ENCODE data around the gene PHF14. TPM values are rescaled to one million over a fixed set of nuclear protein-coding genes. Genes with fewer than 3 reads are reported as not detected.
"Not testable (repeated sequence)": the region's sequence is repeated elsewhere in the genome, so short reads cannot be mapped to it uniquely, and the experiment has no call there.

The PHF14 gene
- total and polyA plus RNA-seq, 5 experiments from 2014 or later: 9.0 to 44.2 (median 10.8) TPM

DNA sequence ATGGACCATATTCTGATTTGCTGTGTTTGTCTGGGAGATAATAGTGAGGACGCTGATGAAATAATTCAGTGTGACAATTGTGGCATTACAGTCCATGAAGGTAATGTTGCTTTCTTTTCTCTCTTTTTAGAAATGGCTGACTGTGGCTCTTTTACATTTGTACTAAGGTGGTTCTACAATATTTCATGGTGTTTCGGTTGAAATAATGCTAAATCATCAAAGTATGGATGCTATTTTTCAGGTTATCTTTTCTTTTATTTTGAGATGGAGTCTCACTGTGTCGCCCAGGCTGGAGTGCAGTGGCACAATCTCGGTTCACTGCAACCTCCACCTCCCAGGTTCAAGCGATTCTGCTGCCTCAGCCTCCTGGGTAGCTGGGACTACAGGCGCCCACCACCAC is 17.1 kb downstream of the PHF14 start:
- not testable (repeated sequence) for H3K27ac Mint-ChIP-seq, H3K27me3 Mint-ChIP-seq, H3K9me3 Mint-ChIP-seq, DNase-seq, ATAC-seq, H3K4me3 Mint-ChIP-seq
- POLR2A ChIA-PET: interaction anchor here (0.5 kb wide), 1 partner anchor 87 kb away, joined by 3 read pairs; no protein-coding TSS in a partner anchor
- peaks cover 15 to 72% (median 31%) of the 10 kb centered on the region in 3 donors for H3K36me3 Mint-ChIP-seq
- H3K4me1 Mint-ChIP-seq: peaks cover 3 to 14% (median 5%) of the 10 kb centered on the region in 4 donors

GRCh38 chr7:10995482-10996166 is 22.0 kb downstream of the PHF14 start:
- DNase-seq, H3K4me3 Mint-ChIP-seq, H3K9me3 Mint-ChIP-seq, H3K27me3 Mint-ChIP-seq, ATAC-seq: not testable (repeated sequence)
- Mint-ChIP-seq H3K4me1 (peaks cover 27 to 48% (median 38%) of the 10 kb centered on the region in 4 donors), H3K27ac (peak overlapping the region in 1 of 10 donors; percentile 52), H3K36me3 (peaks cover 15 to 53% (median 39%) of the 10 kb centered on the region in 3 donors)
- POLR2A ChIA-PET: interaction anchor here (1.1 kb wide), 1 partner anchor 19 kb away, joined by 3 read pairs; no protein-coding TSS in a partner anchor

GRCh38 chr7:10998996-10999757 is 25.5 kb downstream of the PHF14 start:
- Mint-ChIP-seq H3K4me3 (peak overlapping the region in 1 of 10 donors; percentile 5), H3K27ac (peak overlapping the region in 9 of 10 donors; percentile 2 to 84 (median 40)), H3K4me1 (peaks cover 36 to 61% (median 51%) of the 10 kb centered on the region in 4 donors), H3K36me3 (peaks cover 5 to 47% (median 27%) of the 10 kb centered on the region in 3 donors), H3K9me3 (peaks cover 0 to 4% (median 0%) of the 10 kb centered on the region in 9 donors), H3K27me3 (no peaks in the 10 kb centered on the region)
- DNase-seq (no peak), ATAC-seq (peak in 1 of 2 donors; percentile 48)
- POLR2A ChIA-PET: no interaction called here

DNA sequence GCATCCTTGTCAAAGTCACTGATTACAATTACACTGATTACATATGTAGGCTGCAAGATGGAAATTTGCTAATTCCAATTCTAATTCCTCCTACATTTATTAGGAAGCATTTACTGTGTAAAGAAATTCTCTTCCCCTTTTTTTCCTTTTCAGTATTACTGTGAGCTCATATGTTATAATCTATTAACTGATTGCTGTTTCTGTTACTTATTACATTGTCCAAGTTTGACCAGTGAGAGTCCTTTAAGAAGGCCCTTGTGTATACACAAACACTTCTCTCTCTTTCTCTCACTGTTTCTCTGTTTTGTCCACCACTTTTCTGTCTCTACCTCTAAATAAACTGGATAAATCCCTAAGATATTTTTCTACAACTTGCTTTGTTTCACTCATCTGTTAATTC is 31.5 kb downstream of the PHF14 start:
- no peaks in the 10 kb centered on the region for H3K9me3 Mint-ChIP-seq
- ATAC-seq: no peak
- H3K36me3 Mint-ChIP-seq: peaks cover 0 to 60% (median 16%) of the 10 kb centered on the region in 3 donors
- peaks cover 20 to 40% (median 39%) of the 10 kb centered on the region in 4 donors for H3K4me1 Mint-ChIP-seq
- H3K27me3 Mint-ChIP-seq: no peaks in the 10 kb centered on the region
- no peak overlapping the region for H3K4me3 Mint-ChIP-seq
- DNase-seq: no peak
- peak overlapping the region in 1 of 10 donors; percentile 7 for H3K27ac Mint-ChIP-seq
- POLR2A ChIA-PET: interaction anchor here (0.6 kb wide), 1 partner anchor 429 kb away, joined by 4 read pairs; no protein-coding TSS in a partner anchor

DNA sequence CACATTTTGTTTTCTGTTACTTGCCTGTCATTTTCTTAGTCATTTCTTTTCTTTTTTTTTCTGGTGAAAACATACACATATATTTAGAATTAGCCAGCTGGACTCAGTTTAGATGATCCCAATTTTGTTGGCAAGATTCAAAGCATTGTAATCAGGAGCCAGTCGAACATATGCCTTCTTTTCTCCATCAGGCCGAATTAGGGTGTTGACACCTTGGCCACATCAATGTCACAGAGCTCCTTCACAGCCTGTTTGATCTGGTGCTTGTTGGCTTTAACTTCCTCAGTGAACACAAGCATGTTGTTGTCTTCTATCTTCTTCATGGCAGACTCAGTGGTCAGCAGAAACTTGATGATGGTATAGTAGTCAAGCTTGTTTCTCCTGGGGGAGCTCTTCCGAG is 32.6 kb downstream of the PHF14 start:
- peaks cover 15 to 43% (median 34%) of the 10 kb centered on the region in 4 donors for H3K4me1 Mint-ChIP-seq
- H3K9me3 Mint-ChIP-seq: no peaks in the 10 kb centered on the region
- POLR2A ChIA-PET: no interaction called here
- H3K27me3 Mint-ChIP-seq: no peaks in the 10 kb centered on the region
- peaks cover 0 to 55% (median 12%) of the 10 kb centered on the region in 3 donors for H3K36me3 Mint-ChIP-seq
- peak overlapping the region in 5 of 10 donors; percentile 1 to 27 (median 12) for H3K4me3 Mint-ChIP-seq
- DNase-seq (no peak), ATAC-seq (no peak)
- H3K27ac Mint-ChIP-seq: peak overlapping the region in 3 of 10 donors; percentile 37 to 75 (median 56)

GRCh38 chr7:11009631-11010030 is 36.0 kb downstream of the PHF14 start:
- DNase-seq (no peak), ATAC-seq (no peak)
- POLR2A ChIA-PET: interaction anchor here (0.9 kb wide), 1 partner anchor 36 kb away, joined by 3 read pairs; the partner anchor contains the start of gene PHF14
- no peaks in the 10 kb centered on the region for H3K27me3 Mint-ChIP-seq
- H3K4me1 Mint-ChIP-seq: peaks cover 13 to 36% (median 34%) of the 10 kb centered on the region in 4 donors
- H3K27ac Mint-ChIP-seq: no peak overlapping the region
- H3K9me3 Mint-ChIP-seq: peaks cover 0 to 2% (median 0%) of the 10 kb centered on the region in 9 donors
- no peak overlapping the region for H3K4me3 Mint-ChIP-seq
- peaks cover 6 to 47% (median 15%) of the 10 kb centered on the region in 3 donors for H3K36me3 Mint-ChIP-seq

DNA sequence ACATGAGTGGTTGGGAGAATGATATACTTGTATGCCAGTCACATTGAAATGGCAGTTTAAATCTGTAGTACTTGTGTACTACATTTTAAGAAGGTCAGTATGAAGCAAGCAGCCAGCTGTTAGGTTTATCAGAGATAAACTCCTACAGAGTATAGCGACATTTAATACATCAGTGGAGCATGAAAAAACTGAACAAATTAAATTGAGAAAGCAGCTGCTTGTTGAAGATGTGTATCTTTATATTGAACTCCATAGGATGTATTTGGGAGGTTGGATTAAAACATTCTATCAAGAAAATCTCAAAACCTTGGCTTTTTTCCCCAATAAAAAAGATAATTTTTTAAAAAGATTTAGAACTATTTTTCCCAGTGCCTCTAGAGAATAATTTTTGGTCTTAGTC is 47.8 kb downstream of the PHF14 start:
- Mint-ChIP-seq H3K4me3 (no peak overlapping the region), H3K4me1 (peaks cover 3 to 36% (median 26%) of the 10 kb centered on the region in 4 donors), H3K9me3 (no peaks in the 10 kb centered on the region), H3K27me3 (no peaks in the 10 kb centered on the region), H3K27ac (no peak overlapping the region), H3K36me3 (peaks cover 19 to 71% (median 48%) of the 10 kb centered on the region in 3 donors)
- POLR2A ChIA-PET: no interaction called here
- DNase-seq: no peak
- no peak for ATAC-seq

DNA sequence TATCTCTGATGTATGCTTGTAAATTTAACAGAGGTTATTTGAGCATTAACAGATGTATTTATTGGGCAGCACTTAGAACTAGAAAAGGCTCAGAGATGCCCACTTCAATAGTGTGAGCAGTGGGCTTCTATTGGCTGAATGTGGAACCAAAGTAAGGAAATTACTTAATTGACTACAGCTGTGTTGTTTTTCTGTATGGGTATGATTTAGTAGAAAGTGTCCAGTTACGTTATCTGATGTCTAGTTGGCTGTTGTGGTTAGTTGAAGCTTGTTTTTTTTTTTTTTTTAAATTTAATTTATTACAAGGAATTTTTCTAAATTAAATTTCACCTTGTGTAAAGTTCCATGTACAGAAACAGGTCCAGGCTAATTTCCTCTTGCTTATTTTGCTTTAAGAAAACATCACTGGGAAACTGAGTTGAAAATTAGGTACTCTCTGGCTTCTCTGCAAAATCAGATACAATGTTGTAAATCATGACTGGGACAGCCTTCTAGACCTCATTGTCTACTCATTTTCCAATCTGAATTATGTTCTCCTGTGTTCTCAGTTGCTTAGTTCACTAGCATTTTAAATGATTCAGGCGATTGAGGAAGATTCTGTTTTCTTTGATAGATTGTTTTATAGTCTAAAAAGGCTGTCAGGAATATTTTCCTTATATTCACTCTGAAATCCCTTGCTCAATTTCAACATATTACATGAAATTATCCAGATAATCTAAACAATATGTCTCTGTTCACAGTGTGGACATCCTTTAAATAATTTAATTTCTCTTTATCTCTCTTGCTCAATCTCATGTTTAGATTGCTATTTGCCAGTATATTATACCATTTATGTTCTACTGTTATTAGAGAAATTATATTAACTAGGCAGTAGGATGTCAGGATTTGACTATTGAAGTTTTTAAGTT is 53.0 kb downstream of the PHF14 start:
- Mint-ChIP-seq H3K9me3 (no peaks in the 10 kb centered on the region), H3K4me1 (peaks cover 0 to 17% (median 6%) of the 10 kb centered on the region in 4 donors), H3K27me3 (no peaks in the 10 kb centered on the region), H3K36me3 (peaks cover 24 to 47% (median 45%) of the 10 kb centered on the region in 3 donors), H3K27ac (peak overlapping the region in 1 of 10 donors; percentile 5), H3K4me3 (no peak overlapping the region)
- ATAC-seq (no peak), DNase-seq (no peak)
- POLR2A ChIA-PET: no interaction called here

GRCh38 chr7:11035661-11036060 is 62.0 kb downstream of the PHF14 start:
- Mint-ChIP-seq H3K27ac (no peak overlapping the region), H3K27me3 (no peaks in the 10 kb centered on the region), H3K4me3 (no peak overlapping the region), H3K36me3 (peaks cover 5 to 66% (median 20%) of the 10 kb centered on the region in 3 donors), H3K9me3 (no peaks in the 10 kb centered on the region), H3K4me1 (peaks cover 0 to 2% (median under 1%) of the 10 kb centered on the region in 4 donors)
- ATAC-seq (no peak), DNase-seq (no peak)
- POLR2A ChIA-PET: no interaction called here

DNA sequence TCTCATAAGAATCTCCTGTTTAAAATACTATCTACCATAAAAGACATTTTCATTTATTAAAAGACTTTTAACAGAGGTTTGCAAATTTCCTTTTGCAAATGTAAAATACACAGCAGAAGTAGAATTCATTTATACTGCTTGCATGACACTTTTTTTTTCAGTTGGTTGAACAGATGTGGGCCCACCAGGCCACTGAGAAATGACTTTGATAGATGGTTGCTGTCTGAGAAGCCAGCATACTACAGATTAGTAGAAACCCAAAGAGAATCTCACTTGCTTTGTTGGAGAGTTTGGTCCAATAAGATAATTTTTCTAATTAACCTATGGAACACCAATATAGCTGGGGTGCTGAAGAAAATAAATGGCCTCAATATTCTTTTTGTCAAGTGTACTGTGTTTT is 66.3 kb downstream of the PHF14 start:
- H3K4me3 Mint-ChIP-seq: no peak overlapping the region
- no peak for DNase-seq
- H3K36me3 Mint-ChIP-seq: peaks cover 5 to 81% (median 20%) of the 10 kb centered on the region in 3 donors
- no peak for ATAC-seq
- no peak overlapping the region for H3K27ac Mint-ChIP-seq
- no peaks in the 10 kb centered on the region for H3K27me3 Mint-ChIP-seq
- no peaks in the 10 kb centered on the region for H3K4me1 Mint-ChIP-seq
- no peaks in the 10 kb centered on the region for H3K9me3 Mint-ChIP-seq
- POLR2A ChIA-PET: no interaction called here

- Mint-ChIP-seq H3K4me3 (no peak overlapping the region), H3K27ac (peak overlapping the region in 1 of 10 donors; percentile 79), H3K36me3 (peaks cover 18 to 62% (median 25%) of the 10 kb centered on the region in 3 donors), H3K4me1 (no peaks in the 10 kb centered on the region), H3K27me3 (no peaks in the 10 kb centered on the region), H3K9me3 (no peaks in the 10 kb centered on the region)
- ATAC-seq (no peak), DNase-seq (no peak)
- POLR2A ChIA-PET: no interaction called here
Observed at GRCh38 chr7:11054033-11054432, 80.4 kb downstream of the PHF14 start.

DNA sequence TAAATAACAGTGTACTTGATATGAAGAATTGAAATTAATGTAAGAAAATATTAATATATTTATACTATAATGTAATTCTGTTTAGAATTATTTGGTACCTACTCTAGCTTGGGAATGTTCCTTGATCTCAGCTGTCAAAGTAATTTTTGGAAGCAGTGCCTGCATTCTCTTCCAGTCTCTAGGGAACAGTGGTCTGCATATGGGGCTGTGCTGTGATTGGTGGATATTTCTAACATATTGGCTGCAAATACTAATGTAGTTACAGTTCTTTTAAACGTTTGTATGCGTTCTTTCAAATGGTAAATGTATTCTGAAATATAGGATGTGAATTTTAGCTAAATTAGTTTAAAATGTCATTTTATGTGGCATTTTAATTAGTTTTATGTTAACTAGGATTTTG is 87.2 kb downstream of the PHF14 start:
- Mint-ChIP-seq H3K27ac (no peak overlapping the region), H3K9me3 (no peaks in the 10 kb centered on the region), H3K36me3 (peaks cover 7 to 59% (median 31%) of the 10 kb centered on the region in 3 donors), H3K4me1 (no peaks in the 10 kb centered on the region), H3K4me3 (no peak overlapping the region), H3K27me3 (no peaks in the 10 kb centered on the region)
- ATAC-seq (no peak), DNase-seq (no peak)
- POLR2A ChIA-PET: no interaction called here
